Germinal center (tissue), 1 donor: ENCODE measurements around the gene LENG8.
"Not testable (repeated sequence)": the region's sequence is repeated elsewhere in the genome, so short reads cannot be mapped to it uniquely, and the experiment has no call there.

Experiments used
- DNase-seq: peaks from one replicate; pipeline ENCODE4 v3.0.0; 2012; ENCODE audit warnings: mixed read lengths, low spot score

The LENG8 gene

GRCh38 chr19:54484451-54484850 is 35.5 kb downstream of the LENG8 start:
- no peak for DNase-seq

- no peak for DNase-seq
Observed at GRCh38 chr19:54485851-54486250, 36.9 kb downstream of the LENG8 start.

DNA sequence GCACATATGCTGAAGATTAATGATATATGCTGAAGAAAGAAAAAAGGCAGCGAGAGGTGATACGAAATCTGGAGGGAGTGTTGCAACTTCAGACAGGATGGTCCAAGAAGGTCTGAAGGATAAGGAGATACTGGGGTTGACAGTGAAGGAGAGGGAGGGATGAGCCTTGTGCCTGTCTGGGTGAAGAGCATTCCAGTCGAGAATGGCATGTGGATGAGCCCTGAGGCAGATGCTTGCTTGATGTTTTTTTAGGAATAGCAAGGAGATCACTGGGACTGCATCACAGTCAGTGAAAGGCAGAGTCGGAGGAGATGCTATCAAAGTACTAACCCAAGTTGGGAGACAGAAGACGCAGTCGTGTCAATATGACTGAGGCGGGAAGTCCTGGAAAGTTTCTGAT is 40.3 kb downstream of the LENG8 start:
- DNase-seq: no peak

DNA sequence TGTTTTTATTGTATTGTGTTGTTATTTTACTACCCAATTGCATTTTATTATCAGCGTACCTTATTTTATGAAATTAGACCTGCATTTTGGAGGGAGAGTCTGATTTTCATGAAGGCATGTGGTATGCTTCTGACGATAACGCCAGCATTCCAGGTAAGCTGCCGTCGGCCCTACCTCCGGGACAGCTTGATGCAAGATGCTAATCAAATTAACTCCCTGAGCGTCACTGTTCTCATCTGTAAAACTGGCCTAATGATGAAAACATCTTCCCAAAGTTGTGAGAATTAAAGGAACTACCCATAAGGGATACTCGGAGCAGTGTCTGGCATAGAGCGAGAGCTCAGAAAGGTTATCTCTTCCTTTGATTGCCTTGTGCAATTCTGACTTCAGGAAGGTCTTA is 40.8 kb downstream of the LENG8 start:
- no peak for DNase-seq

DNA sequence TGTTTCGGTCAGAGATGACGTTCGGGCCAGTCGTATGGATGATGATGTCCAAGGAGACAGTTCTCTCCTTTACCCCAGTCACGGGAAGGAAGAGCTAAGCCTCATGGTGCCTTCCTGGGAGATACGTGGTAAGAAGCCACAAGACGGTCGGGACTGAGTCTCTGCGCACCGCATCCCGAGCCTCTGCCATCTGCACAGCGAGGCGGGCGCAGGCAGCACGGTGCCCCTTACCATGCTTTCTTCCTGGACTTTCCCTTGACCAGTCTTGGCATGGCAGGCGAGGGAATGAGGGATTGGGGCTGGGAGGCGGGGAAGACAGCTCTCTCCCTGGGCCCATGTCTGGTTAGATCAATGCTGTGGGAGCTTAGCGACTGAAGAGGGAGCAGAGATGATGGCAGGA is 43.6 kb downstream of the LENG8 start:
- DNase-seq: no peak

- DNase-seq: not testable (repeated sequence)
Observed at GRCh38 chr19:54493056-54493455, 44.1 kb downstream of the LENG8 start.

DNA sequence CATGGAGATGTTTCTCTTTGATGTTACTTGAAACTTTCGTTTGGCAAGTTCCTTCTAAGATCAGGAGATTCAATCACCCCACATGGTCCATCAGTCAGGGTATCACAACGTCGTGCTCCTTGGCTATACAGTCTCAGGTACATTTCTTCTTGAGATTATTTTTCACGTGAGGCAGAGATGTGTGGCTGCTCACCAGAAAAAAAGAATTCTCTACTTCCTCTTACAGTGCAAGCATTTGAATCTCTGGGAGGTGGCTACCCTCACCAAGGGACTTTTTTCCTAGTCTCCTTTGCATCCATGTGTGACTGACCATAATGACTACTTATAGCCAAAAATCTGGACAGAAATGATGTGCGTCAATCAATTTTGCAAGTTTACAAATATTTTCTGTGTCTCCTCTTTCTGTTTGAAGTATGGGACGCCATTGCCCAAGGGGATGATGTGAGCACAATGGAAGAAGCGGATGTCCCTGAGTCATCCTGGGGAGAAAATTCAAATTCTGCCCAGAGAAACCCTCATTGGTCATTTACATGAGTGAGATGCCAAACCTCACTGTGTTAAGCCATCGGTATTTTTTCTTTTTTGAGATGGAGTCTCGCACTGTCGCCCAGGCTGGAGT is 45.1 kb downstream of the LENG8 start:
- DNase-seq: no peak

DNA sequence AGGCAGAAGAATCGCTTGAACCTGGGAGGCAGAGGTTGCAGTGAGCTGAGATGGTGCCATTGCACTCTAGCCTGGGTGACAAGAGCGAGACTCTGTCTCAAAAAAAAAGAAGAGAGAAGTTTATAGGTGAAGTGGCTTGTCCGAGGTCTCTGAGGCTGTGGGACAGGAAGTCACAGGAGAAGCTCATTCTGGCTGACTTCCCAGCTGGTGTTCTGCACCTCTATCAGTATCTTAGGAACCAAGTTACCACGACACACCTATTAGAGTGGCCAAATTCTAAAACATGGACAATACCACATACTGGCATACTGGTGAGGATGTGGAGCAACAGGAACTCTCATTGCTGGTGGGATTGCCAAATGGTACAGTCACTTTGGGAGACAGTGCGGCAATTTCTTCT is 46.3 kb downstream of the LENG8 start:
- DNase-seq: not testable (repeated sequence)

GRCh38 chr19:54497747-54498450 is 48.9 kb downstream of the LENG8 start:
- not testable (repeated sequence) for DNase-seq

- DNase-seq: not testable (repeated sequence)
Observed at GRCh38 chr19:54498451-54498772, 49.4 kb downstream of the LENG8 start.

- no peak for DNase-seq
Observed at GRCh38 chr19:54502518-54503048, 53.6 kb downstream of the LENG8 start, which contains the start of gene LAIR2. Gene LAIR2 (plus strand): TSS chr19:54502831. CDS start chr19:54502919, 88 bp downstream.

- DNase-seq: not testable (repeated sequence)
Observed at GRCh38 chr19:54505542-54505941, 56.5 kb downstream of the LENG8 start.

DNA sequence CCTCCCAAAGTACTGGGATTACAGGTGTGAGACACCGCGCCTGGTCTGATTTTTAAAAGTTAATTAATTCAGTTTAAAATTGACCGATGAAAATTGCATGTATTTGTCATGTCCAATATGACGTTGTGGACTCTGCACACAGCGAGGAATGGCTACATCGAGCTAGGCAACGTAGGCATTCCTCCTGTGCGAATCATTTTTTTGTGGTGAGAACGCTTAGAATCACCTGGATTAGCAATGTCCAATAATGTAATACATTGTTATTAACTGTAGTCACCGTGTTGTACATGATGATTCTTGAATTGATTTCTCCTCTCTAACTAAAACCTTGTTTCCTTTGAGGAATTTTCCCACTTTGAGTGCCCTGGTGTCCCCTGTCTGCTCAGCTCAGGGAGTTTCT is 57.1 kb downstream of the LENG8 start:
- DNase-seq: no peak

- not testable (repeated sequence) for DNase-seq
Observed at GRCh38 chr19:54507038-54507717, 58.2 kb downstream of the LENG8 start.

GRCh38 chr19:54507824-54508223 is 58.8 kb downstream of the LENG8 start:
- no peak for DNase-seq

- DNase-seq: not testable (repeated sequence)
Observed at GRCh38 chr19:54508487-54508886, 59.5 kb downstream of the LENG8 start.

GRCh38 chr19:54509200-54509940 is 60.4 kb downstream of the LENG8 start:
- DNase-seq: not testable (repeated sequence)
